GM20000 (cell line): ENCODE results near the gene GDF10.

ENCODE experiments used
- DNase-seq: peaks from one replicate; pipeline ENCODE4 v3.0.0; 2012; ENCODE audit warnings: low spot score
- CTCF ChIP-seq: IDR thresholded peaks from 2 replicates; pipeline ENCODE4 v1.5.1; 2012; ENCODE audit warnings: mild to moderate bottlenecking, control low read depth; ENCODE audit errors: extremely low read depth, missing control alignments

GDF10 gene

GRCh38 chr10:47283101-47283630, 16.8 kb upstream of the GDF10 start:
- TF ChIP-seq CTCF = no peak
- no peak for DNase-seq

GRCh38 chr10:47283848-47284247, 16.1 kb upstream of the GDF10 start:
- no peak for TF ChIP-seq CTCF
- no peak for DNase-seq

- TF ChIP-seq CTCF = no peak
- DNase-seq = no peak
Observed at GRCh38 chr10:47285381-47286115, 14.4 kb upstream of the GDF10 start.

GRCh38 chr10:47286116-47286505, 13.9 kb upstream of the GDF10 start:
- TF ChIP-seq CTCF = no peak
- DNase-seq = no peak

GRCh38 chr10:47286591-47287315, 13.2 kb upstream of the GDF10 start:
- no peak for DNase-seq
- TF ChIP-seq CTCF = no peak

- no peak for TF ChIP-seq CTCF
- no peak for DNase-seq
Observed at GRCh38 chr10:47287365-47287802, 12.6 kb upstream of the GDF10 start.

- no peak for TF ChIP-seq CTCF
- no peak for DNase-seq
Observed at GRCh38 chr10:47287805-47288204, 12.2 kb upstream of the GDF10 start.
